IPS-NIHi7 (cell line): ENCODE measurements around the gene CDH22.

Experiments used
- DNase-seq: peaks from one replicate; pipeline ENCODE4 v3.0.0; 2012; ENCODE audit warnings: mixed read lengths; ENCODE audit errors: extremely low spot score

The CDH22 gene

DNA sequence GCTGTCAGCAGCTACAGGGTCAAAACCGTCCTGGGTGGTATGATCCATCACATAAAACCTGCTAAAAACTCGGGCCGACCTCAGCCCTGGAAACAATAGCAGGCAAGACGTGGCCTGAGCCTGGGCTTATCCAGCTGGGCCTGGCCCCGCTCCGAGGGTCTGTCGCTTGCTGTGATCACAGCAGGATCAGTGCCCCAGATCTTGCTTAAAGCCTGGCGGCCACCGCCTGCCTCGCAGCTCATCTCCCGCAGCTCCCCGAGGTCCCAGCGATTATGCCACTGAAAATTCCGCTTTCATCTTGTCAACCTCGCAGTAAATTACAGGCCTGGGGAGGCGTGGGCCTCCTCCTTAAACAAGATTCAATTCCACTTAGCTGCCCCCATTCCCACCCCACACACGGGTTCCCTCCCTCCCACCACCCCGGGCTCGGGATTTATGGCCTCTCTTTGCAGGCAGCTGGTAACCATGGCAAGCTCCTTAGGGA is 40.1 kb downstream of the CDH22 start:
- peak; percentile 30 for DNase-seq

GRCh38 chr20:46267108-46268105 is 40.9 kb downstream of the CDH22 start:
- no peak for DNase-seq

DNA sequence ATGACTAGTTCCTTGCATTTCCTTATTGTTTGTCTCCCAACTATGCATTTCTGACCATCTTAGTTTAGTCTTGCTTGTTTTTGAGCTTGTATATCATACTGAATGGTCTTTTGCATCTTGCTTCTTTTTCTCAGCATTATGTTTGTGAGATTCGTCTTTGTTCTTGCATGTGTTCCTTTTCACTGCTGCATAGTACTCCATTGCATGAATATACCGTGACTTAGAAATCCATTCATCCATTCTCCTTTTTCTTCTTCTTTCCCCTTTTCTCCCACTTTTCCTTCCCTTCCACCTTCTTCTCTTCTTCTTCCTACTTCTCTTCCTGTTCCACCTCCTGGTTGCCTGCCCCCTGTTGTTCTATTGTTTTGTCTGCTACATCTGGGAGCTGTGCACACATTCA is 42.8 kb downstream of the CDH22 start:
- no peak for DNase-seq

DNA sequence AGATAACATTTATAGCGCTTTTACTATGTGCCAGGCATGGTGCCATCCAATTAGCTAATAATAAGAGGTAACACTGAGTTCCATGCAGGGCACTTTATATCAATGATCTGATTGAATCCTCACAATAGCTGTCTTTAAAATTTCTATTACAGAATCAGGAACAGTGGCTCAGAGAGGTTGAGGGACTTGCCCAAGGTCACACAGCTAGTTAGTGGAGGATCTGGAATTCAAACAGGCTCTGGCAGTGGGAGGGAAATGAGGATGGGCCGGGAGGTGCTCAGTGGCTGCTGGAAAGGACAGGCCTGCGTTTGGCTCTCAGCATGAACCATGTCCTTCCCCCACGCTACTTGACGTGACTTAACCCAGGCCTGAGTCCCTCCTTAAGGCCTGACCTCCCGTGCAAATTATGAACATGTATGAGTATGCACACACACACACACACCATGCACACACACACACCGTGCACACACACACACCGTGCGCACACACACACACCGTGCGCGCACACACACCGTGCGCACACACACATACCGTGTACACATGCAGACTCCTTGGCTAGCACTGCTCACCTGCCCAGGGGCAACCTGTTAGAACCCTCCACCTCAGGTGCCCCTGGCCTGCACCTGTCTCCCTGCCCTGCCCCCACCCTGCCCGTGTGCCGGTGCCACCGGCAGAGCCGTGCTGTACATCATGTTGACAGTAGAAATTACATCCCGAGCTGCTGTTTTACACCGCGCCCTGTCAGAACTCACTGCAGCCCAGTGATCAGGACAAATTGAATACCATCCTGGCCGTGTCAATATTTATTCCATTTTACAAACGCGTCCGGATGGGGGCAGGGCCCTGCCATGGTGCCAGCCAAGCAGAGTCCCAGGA is 43.7 kb downstream of the CDH22 start:
- no peak for DNase-seq

DNA sequence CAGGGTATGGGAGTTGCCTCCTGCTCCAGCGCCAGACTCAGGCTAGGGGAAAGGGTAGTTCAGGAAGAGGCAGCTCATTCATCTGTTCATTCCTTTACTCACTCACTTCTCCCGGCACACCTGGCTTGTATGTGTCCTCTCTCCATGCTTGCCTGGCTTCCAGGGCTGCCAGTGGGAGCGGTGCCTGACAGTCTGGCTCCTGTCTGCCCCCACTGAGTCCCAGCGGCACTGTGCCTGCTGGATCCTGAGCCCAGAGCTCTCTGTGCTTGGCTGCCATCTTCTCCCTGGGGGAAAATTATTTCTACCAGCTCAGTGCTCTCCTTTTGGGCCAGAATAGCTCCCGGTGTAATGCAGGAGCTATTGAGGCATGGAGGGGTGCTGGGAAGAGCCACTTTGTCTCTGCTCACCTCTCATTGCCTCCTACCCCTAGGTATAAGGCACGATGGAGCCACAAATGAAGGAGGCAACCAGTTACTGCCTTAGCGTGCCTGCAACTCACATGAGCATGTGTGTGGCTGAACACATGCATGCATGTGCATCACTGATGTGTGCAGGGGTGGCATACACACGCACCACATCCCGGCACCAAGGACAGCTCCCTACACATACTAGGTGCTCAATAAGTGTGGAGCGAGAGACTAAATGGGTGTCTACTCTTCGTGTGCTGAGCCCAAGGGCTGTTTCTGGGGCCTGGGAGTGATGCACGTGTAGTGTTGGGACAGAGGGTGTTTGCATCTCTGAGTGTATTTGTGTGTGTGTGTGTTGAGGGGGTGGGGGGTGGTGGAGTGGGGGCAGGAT is 46.6 kb downstream of the CDH22 start:
- no peak for DNase-seq

DNA sequence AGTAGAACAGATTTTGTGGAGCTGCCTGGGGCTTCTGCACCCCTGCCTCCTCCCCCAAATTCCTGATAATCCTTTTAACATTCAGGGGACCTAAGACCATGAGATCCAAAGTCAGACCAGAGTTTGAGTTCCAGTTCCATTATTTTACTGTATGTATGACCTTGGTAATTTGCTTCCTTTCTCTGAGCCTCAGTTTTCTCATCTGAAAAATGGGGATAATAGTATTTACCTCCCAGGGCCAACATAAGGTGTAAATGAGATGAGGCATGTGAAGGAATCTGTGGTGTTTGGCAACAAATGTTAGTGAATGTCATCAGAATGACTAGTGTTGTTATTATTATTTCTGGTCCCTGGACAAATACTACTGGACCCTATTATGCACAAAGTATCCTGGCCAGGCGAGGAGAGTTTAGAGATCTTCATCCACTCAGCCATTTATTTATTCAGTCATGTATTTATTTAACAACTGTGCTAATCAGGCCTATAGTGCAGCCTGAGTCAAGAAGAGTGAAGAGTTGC is 47.3 kb downstream of the CDH22 start:
- DNase-seq: no peak

GRCh38 chr20:46260480-46260879 is 47.8 kb downstream of the CDH22 start:
- DNase-seq: no peak

DNA sequence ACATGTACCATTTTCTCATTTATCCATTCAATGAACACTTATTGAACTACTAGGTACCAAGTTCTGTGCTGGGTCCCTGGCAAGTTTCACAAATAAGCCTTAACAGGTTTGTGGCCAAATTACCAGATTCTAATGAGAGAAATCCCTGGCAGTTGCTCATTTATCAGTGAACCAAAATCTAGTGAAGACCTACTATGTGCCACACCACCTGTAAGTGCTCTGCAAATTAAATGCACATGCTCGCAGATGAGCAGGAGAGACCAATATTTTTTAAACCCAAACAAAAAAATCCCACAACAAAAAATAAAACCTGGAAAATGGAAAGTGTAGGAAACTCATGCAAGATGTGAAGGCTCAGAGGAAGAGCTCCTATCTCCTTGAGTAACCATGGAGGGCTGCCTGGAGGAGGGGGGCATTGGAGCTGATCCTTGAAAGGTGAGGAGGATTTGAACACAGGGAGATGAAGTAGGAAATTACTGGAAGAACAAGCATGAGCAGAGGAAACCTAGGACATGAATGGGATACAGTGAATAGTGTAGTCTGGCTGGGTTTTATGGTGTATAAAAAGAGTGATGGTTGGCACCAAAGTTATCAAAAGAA is 48.9 kb downstream of the CDH22 start:
- DNase-seq: no peak

- no peak for DNase-seq
Observed at GRCh38 chr20:46257887-46258286, 50.4 kb downstream of the CDH22 start.

- no peak for DNase-seq
Observed at GRCh38 chr20:46256293-46256692, 52.0 kb downstream of the CDH22 start.

GRCh38 chr20:46255440-46256104 is 52.7 kb downstream of the CDH22 start:
- no peak for DNase-seq

DNA sequence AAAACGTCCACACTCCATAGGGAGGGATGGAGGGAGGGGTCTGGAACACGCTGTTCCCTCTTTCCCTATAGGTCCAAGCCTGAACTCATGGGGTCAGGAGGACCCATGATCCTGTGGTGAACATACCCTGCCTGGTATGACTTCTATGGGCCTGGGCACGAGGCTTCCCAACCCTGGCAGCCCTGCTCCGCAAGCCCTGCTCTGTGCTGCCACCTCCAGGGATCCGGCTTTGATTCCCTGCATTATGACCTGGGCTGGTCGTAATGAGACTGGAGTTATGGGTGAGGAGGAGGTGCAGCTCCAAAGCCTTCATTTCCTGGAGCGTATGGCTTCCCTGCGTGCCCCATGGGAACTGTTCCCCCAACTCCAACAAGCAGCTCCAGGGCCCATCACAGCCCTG is 54.9 kb downstream of the CDH22 start:
- DNase-seq: peak; percentile 72

GRCh38 chr20:46252352-46253091 is 55.8 kb downstream of the CDH22 start:
- no peak for DNase-seq

- peak; percentile 86 for DNase-seq
Observed at GRCh38 chr20:46251211-46251673, 57.1 kb downstream of the CDH22 start.

DNA sequence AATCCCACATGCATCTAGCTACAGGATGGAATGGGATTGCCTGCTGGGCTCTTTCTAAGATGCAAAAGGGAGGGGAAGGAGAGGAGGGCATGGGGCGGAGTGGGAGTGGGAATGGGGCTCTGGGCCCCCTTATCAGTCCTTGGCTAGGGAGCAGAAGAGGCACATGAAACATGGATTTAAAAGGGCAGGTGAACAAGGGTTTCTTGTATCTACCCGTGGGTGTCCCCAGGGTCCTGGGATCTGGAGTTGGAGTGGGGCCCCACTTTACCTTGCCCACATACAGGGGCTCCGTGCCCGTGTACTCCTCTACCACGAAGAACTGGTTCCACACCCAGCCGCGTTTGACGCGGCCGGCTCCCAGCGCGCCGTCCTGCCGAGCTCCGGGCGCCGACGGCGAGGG is 57.5 kb downstream of the CDH22 start:
- DNase-seq: no peak

GRCh38 chr20:46249671-46250070 is 58.6 kb downstream of the CDH22 start:
- DNase-seq: no peak

DNA sequence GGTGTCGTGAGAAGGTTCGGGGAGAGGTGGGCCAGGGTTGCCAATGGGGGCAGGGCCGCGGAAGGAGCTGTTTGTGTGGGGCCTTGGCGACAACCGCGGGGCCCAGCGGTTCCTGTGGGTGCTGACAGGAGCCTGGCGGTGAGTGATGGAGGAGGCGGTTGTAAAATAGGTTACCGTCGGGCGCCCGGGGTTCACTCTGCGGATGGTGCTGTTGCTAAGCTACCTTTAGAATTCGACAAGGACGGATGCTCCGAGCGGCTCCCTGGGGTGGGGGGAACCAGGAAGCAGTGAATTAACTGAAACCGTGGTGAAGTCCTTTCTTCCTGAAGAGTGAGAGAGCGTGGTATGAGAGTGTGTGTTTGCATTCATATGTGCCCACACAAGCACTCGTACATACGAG is 61.7 kb downstream of the CDH22 start:
- no peak for DNase-seq

DNA sequence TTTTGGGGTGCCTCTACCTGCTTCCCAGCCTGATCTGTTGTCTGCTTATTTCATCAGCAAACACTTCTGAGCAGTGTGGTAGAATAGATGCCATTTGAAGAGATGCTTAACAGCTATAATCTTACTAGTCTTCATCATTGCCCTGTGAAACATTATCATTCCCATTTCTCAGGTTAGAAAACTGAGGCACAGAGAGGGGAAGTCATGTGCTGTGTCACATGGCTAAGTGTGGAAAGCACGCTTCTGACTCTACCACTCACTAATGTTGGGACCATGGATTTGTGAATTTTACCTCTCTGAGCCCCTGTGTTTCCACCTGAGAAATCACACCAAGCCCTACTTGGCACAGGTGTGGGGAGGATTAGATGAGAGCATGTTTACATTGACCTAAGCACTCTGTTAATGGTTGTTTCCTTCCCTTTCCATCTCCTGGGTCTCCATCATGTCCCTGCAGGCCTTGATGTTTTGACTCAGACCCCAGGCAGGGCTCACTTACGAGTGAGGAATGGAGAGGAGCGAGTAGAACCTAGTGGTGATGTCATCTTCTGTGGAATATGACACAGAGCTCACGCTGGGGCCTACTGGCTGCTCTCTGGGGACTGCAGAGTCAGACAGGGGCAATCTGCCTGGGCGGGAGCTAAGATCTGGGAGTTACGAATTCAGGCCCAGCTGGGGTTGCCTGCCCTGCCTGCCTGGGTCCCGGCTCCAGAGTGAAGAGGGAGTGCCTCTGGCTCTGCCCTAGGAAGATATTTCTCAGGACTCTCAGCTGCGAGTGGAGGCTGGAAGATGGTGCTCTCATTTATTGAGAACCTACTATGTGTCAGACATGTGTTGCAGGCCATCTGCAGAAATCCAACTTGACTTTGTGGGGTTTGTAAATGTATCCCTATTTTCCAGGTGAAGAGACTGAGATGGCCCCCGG is 64.3 kb downstream of the CDH22 start:
- DNase-seq: no peak
